HCT116 (cell line): Measurements from ENCODE around the gene KIRREL3. TPM values are rescaled to one million over a fixed set of nuclear protein-coding genes. Genes with fewer than 3 reads are reported as not detected.

Experiments used
- ATAC-seq: fragments of 200-7000 bp; cut with Tn5 transposase; 2 replicates; pipeline ENCODE4 v1.9.1; 2020; ENCODE audit warnings: mild to moderate bottlenecking, moderate library complexity
- BruUV-seq: library from RNA; stranded (reverse); fragments of 400-500 nt; replicated peaks from 2 replicates; lab custom pipeline; 2021; lab: Mats Ljungman, UMichigan
- CTCF ChIA-PET: fragments of 300-600 bp; sonication (Branson Sonifier 250); formaldehyde crosslinking; loops from one replicate; lab custom pipeline; 2021; ENCODE audit warnings: antibody characterized with exemption; lab: Charles Lee
- POLR2A ChIA-PET: fragments of 300-600, 350-600 bp; sonication (Branson Sonifier 250); formaldehyde crosslinking; loops from one replicate; lab custom pipeline; 2021; ENCODE audit warnings: antibody characterized with exemption; lab: Charles Lee
- RAD21 ChIA-PET, 2 experiments: fragments of 300-600 bp; sonication (Branson Sonifier 250); formaldehyde crosslinking; loops; one replicate each; lab custom pipeline; 2023; ENCODE audit warnings: low total read pairs in 2 of 2; ENCODE audit not compliant: uncharacterized antibody in 2 of 2, unreplicated experiment in 2 of 2, low non-redundant PET in 1 of 2; lab: Charles Lee
- DNase-seq: peaks from one replicate; pipeline ENCODE4 v3.0.0-alpha.2; 2010; ENCODE audit warnings: low read depth, low spot score
- H2AFZ ChIP-seq: fragments of 200-600 bp; shearing (Covaris generic), sonication (generic); 2 replicates; pipeline ENCODE4 v1.6.1; 2017; ENCODE audit warnings: low read depth, mixed run types, mixed read lengths, antibody characterized with exemption, low read length; ENCODE audit not compliant: poor library complexity, severe bottlenecking
- H3K27ac ChIP-seq: 2 replicates; pipeline ENCODE4 v1.5.1; 2012; ENCODE audit warnings: low read depth, low read length
- H3K27me3 ChIP-seq: fragments of 200-600 bp; sonication (generic); 2 replicates; pipeline ENCODE4 v1.6.1; 2016; ENCODE audit warnings: mixed run types, low read length, mixed read lengths; ENCODE audit not compliant: insufficient read depth
- H3K36me3 ChIP-seq, 2 experiments: fragments of 200-500 bp in 1 of 2; fragments of 200-600 bp in 1 of 2; sonication (Bioruptor generic) in 1 of 2; sonication (generic) in 1 of 2; 2 replicates each; pipeline versions ENCODE4 v1.5.1 to v1.6.1; 2014 to 2016; ENCODE audit warnings: low read length in 2 of 2, inconsistent platforms in 1 of 2, mixed read lengths in 1 of 2, mixed run types in 1 of 2; ENCODE audit not compliant: insufficient read depth in 2 of 2, control insufficient read depth in 1 of 2
- H3K4me1 ChIP-seq, 2 experiments: fragments of 200-600 bp in 1 of 2; sonication (generic) in 1 of 2; 2 replicates each; pipeline versions ENCODE4 v1.5.1 to v1.6.1; 2012 to 2017; ENCODE audit warnings: low read length in 2 of 2, inconsistent platforms in 1 of 2, mild to moderate bottlenecking in 1 of 2, mixed read lengths in 1 of 2, mixed run types in 1 of 2, moderate library complexity in 1 of 2; ENCODE audit not compliant: insufficient read depth in 2 of 2, control insufficient read depth in 1 of 2
- H3K4me2 ChIP-seq: fragments of 200-600 bp; sonication (generic); 2 replicates; pipeline ENCODE4 v1.6.1; 2017; ENCODE audit warnings: mixed run types, low read length, mixed read lengths
- H3K4me3 ChIP-seq, 2 experiments: fragments of 200-600 bp in 1 of 2; sonication (generic) in 1 of 2; replicated peaks in 1 of 2; 2 replicates each; pipeline ENCODE4 v1.5.1; 2011 to 2016; ENCODE audit warnings: low read length in 2 of 2, control low read depth in 1 of 2, low read depth in 1 of 2, mild to moderate bottlenecking in 1 of 2, mixed read lengths in 1 of 2, mixed run types in 1 of 2
- H3K79me2 ChIP-seq: fragments of 200-600 bp; sonication (generic); 2 replicates; pipeline ENCODE4 v1.6.1; 2017; ENCODE audit warnings: mild to moderate bottlenecking, mixed run types, low read length, moderate library complexity, mixed read lengths; ENCODE audit not compliant: insufficient read depth
- H3K9ac ChIP-seq: fragments of 200-600 bp; sonication (generic); 2 replicates; pipeline ENCODE4 v1.6.1; 2016; ENCODE audit warnings: low read length, mixed read lengths
- H3K9me2 ChIP-seq: fragments of 200-600 bp; sonication (generic), shearing (Covaris generic); 2 replicates; pipeline ENCODE4 v1.6.1; 2017; ENCODE audit warnings: mixed run types, mild to moderate bottlenecking, moderate library complexity; ENCODE audit not compliant: insufficient read depth
- H3K9me3 ChIP-seq, 2 experiments: fragments of 200-500 bp in 1 of 2; fragments of 200-600 bp in 1 of 2; sonication (Bioruptor generic) in 1 of 2; sonication (generic) in 1 of 2; 2 replicates each; pipeline ENCODE4 v1.6.1; 2014 to 2017; ENCODE audit warnings: low read length in 2 of 2, mixed read lengths in 2 of 2, inconsistent platforms in 1 of 2, low read depth in 1 of 2, mild to moderate bottlenecking in 1 of 2, mixed run types in 1 of 2, moderate library complexity in 1 of 2; ENCODE audit not compliant: control insufficient read depth in 1 of 2, insufficient read depth in 1 of 2
- H4K20me1 ChIP-seq: fragments of 200-600 bp; sonication (generic), shearing (Covaris generic); 2 replicates; pipeline ENCODE4 v1.6.1; 2017; ENCODE audit warnings: mixed run types, mild to moderate bottlenecking, moderate library complexity; ENCODE audit not compliant: insufficient read depth
- CBX3 ChIP-seq: IDR thresholded peaks from 2 replicates; pipeline ENCODE4 v1.6.1; 2012; ENCODE audit warnings: low read depth
- CEBPB ChIP-seq: IDR thresholded peaks from 2 replicates; pipeline ENCODE4 v1.6.1; 2012; ENCODE audit warnings: low read depth
- EZH2 ChIP-seq: fragments of 200-600 bp; sonication (generic); IDR thresholded peaks from 2 replicates; pipeline ENCODE4 v1.6.1; 2017; ENCODE audit warnings: antibody characterized with exemption, mixed run types
- JUND ChIP-seq: IDR thresholded peaks from 2 replicates; pipeline ENCODE4 v1.6.1; 2012
- POLR2A ChIP-seq: IDR thresholded peaks from 2 replicates; pipeline ENCODE4 v1.7.0; 2011; ENCODE audit warnings: borderline replicate concordance; ENCODE audit not compliant: insufficient read depth, insufficient read length; ENCODE audit errors: extremely low read depth
- RAD21 ChIP-seq: IDR thresholded peaks from 2 replicates; pipeline ENCODE4 v1.6.1; 2012; ENCODE audit warnings: low read depth, mild to moderate bottlenecking
- SP1 ChIP-seq: IDR thresholded peaks from 2 replicates; pipeline ENCODE4 v1.6.1; 2012; ENCODE audit warnings: low read depth
- TCF7L2 ChIP-seq: IDR thresholded peaks from 2 replicates; pipeline ENCODE4 v1.7.0; 2011; ENCODE audit warnings: borderline replicate concordance, inconsistent platforms; ENCODE audit not compliant: insufficient read depth, insufficient read length; ENCODE audit errors: extremely low read depth
- YY1 ChIP-seq: IDR thresholded peaks from 2 replicates; pipeline ENCODE4 v1.6.1; 2011; ENCODE audit warnings: low read length, low read depth, moderate library complexity, mild to moderate bottlenecking; ENCODE audit not compliant: insufficient replicate concordance; ENCODE audit errors: extremely low read depth
- intact Hi-C: fragments of 100-400 bp; cut with micrococcal nuclease; formaldehyde crosslinking; loops from 2 replicates; pipeline ENCODE4 v1.10.0; 2022
- total RNA-seq: library from RNA; stranded (reverse); gene quantifications from one replicate; pipeline ENCODE4 v1.2.1, GENCODE V29; 2021; ENCODE audit not compliant: unreplicated experiment
- TF ChIP-seq, protein P1 (sequence below): IDR thresholded peaks from 2 replicates; pipeline ENCODE4 v1.6.1; 2011; ENCODE audit warnings: mild to moderate bottlenecking, low read length, moderate library complexity; ENCODE audit not compliant: insufficient replicate concordance; ENCODE audit errors: extremely low read depth
- TF ChIP-seq, protein P2 (sequence below): IDR thresholded peaks from 2 replicates; pipeline ENCODE4 v1.6.1; 2012
- TF ChIP-seq, protein P3 (sequence below), 3 experiments: fragments of 200-600 bp in 1 of 3; sonication (generic) in 1 of 3; IDR thresholded peaks in 2 of 3; conservative IDR thresholded peaks in 1 of 3; 2 replicates each; pipeline ENCODE4 v1.5.1; 2012 to 2017; ENCODE audit warnings: low read depth in 2 of 3, low read length in 2 of 3, antibody characterized with exemption in 1 of 3, borderline replicate concordance in 1 of 3, control low read depth in 1 of 3, mild to moderate bottlenecking in 1 of 3, mixed read lengths in 1 of 3, mixed run types in 1 of 3, moderate library complexity in 1 of 3; ENCODE audit not compliant: insufficient read depth in 1 of 3

KIRREL3 gene
- total RNA-seq, 1 experiment from 2014 or later, result not detected

DNA sequence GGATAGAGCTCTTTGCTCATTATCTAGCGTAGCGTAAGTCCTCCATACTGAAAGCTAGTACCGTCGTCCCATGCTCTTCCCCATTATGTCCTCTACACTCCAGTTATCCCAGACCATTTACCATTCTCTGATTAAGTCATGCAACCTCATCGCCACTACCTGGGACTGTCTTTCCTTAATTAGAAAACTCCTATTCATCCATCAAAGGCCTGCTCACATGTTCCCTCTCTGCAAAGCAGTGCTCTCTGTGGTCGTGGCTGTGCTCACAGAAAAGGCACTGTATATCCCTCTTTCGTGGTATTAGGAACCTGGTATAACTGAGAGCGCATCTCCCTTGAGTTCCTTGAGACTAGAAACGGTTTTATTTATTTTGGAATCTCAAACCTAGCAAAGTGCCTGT, 253.3 kb downstream of the KIRREL3 start:
- ChIA-PET POLR2A (no interaction called here), CTCF (no interaction called here), RAD21 (no interaction called here)
- BruUV-seq, result no TSS peak
- intact Hi-C loops, result no loop called here
- H3K79me2 ChIP-seq, result no peaks in the 10 kb centered on the region
- no peak overlapping the region for H3K4me3 ChIP-seq
- no peaks in the 10 kb centered on the region for H4K20me1 ChIP-seq
- no peaks in the 10 kb centered on the region for H3K9me2 ChIP-seq
- no peaks in the 10 kb centered on the region for H3K9me3 ChIP-seq
- H3K36me3 ChIP-seq, result no peaks in the 10 kb centered on the region
- 0 out of 2 replicates have a peak, but pooled peaks cover 3% of the 10 kb centered on the region for H3K27me3 ChIP-seq
- ATAC-seq (no peak), DNase-seq (no peak)
- no peak overlapping the region for H3K4me2 ChIP-seq
- TF ChIP-seq CBX3, result no peak
- TF ChIP-seq SP1, result no peak
- TF ChIP-seq YY1, result no peak
- TF ChIP-seq, protein P1, sequence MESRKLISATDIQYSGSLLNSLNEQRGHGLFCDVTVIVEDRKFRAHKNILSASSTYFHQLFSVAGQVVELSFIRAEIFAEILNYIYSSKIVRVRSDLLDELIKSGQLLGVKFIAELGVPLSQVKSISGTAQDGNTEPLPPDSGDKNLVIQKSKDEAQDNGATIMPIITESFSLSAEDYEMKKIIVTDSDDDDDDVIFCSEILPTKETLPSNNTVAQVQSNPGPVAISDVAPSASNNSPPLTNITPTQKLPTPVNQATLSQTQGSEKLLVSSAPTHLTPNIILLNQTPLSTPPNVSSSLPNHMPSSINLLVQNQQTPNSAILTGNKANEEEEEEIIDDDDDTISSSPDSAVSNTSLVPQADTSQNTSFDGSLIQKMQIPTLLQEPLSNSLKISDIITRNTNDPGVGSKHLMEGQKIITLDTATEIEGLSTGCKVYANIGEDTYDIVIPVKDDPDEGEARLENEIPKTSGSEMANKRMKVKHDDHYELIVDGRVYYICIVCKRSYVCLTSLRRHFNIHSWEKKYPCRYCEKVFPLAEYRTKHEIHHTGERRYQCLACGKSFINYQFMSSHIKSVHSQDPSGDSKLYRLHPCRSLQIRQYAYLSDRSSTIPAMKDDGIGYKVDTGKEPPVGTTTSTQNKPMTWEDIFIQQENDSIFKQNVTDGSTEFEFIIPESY, result no peak
- no peak for TF ChIP-seq TCF7L2
- no peak overlapping the region for H3K27ac ChIP-seq
- no peak overlapping the region for H3K9ac ChIP-seq
- H3K4me1 ChIP-seq, result no peaks in the 10 kb centered on the region
- no peak overlapping the region for H2AFZ ChIP-seq

DNA sequence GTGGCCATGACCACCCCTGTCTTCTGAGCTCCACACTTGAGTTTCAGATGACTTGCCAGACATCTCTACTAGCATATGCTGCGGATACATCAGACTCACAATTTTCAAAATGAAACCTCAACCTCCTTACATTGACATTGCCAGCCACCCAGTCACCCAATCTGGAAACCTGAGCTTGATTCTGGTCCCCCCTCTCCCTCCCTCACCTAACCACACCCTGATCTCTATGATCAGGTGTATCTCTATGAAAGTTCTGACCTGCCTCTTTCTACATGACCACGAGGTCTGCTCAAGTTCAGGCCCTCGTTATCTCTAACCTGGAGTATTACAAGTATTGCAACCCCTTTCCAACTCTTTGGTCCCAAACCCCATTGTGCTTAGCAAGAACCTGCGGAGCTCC, 254.1 kb downstream of the KIRREL3 start:
- H3K9ac ChIP-seq, result no peak overlapping the region
- intact Hi-C loops, result no loop called here
- no TSS peak for BruUV-seq
- no peak overlapping the region for H3K27ac ChIP-seq
- DNase-seq (no peak), ATAC-seq (no peak)
- H3K27me3 ChIP-seq, result peaks cover 11% of the 10 kb centered on the region
- H4K20me1 ChIP-seq, result no peaks in the 10 kb centered on the region; the same call in 1 of the 2 replicates
- CTCF ChIA-PET, result no interaction called here
- H3K9me3 ChIP-seq, result no peaks in the 10 kb centered on the region
- no peaks in the 10 kb centered on the region for H3K9me2 ChIP-seq
- H3K36me3 ChIP-seq, result no peaks in the 10 kb centered on the region
- no peaks in the 10 kb centered on the region for H3K79me2 ChIP-seq
- no peak overlapping the region for H2AFZ ChIP-seq
- no peaks in the 10 kb centered on the region for H3K4me1 ChIP-seq
- POLR2A ChIA-PET, result no interaction called here
- H3K4me3 ChIP-seq, result no peak overlapping the region
- no peak overlapping the region for H3K4me2 ChIP-seq
- RAD21 ChIA-PET, result no interaction called here
- no peak for TF ChIP-seq TCF7L2
- TF ChIP-seq SP1, result no peak
- TF ChIP-seq EZH2, result no peak
- no peak for TF ChIP-seq RAD21
- no peak for TF ChIP-seq JUND
- no peak for TF ChIP-seq POLR2A
- TF ChIP-seq CEBPB, result no peak
- TF ChIP-seq, protein P2, sequence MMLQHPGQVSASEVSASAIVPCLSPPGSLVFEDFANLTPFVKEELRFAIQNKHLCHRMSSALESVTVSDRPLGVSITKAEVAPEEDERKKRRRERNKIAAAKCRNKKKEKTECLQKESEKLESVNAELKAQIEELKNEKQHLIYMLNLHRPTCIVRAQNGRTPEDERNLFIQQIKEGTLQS, result no peak
- no peak for TF ChIP-seq YY1
- TF ChIP-seq, protein P3, sequence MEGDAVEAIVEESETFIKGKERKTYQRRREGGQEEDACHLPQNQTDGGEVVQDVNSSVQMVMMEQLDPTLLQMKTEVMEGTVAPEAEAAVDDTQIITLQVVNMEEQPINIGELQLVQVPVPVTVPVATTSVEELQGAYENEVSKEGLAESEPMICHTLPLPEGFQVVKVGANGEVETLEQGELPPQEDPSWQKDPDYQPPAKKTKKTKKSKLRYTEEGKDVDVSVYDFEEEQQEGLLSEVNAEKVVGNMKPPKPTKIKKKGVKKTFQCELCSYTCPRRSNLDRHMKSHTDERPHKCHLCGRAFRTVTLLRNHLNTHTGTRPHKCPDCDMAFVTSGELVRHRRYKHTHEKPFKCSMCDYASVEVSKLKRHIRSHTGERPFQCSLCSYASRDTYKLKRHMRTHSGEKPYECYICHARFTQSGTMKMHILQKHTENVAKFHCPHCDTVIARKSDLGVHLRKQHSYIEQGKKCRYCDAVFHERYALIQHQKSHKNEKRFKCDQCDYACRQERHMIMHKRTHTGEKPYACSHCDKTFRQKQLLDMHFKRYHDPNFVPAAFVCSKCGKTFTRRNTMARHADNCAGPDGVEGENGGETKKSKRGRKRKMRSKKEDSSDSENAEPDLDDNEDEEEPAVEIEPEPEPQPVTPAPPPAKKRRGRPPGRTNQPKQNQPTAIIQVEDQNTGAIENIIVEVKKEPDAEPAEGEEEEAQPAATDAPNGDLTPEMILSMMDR (IDR thresholded peaks at IDR 0.05 in 2 of 3, conservative IDR thresholded peaks at IDR 0.05 in 1 of 3; ENCODE audit: borderline replicate concordance in 1 of 3, insufficient read depth in 1 of 3, low read depth in 2 of 3, low read length in 2 of 3), result no peak
